AML-193 (cell line): Measurements from ENCODE around the gene FIGNL1.
A peak's percentile ranks its signal among the peaks of the same experiment; 100 is the strongest.

Experiments used
- DNase-seq, 2 experiments: peaks; one replicate each; lab custom pipeline; 2025; lab: John Stamatoyannopoulos, UW

FIGNL1 gene

DNA sequence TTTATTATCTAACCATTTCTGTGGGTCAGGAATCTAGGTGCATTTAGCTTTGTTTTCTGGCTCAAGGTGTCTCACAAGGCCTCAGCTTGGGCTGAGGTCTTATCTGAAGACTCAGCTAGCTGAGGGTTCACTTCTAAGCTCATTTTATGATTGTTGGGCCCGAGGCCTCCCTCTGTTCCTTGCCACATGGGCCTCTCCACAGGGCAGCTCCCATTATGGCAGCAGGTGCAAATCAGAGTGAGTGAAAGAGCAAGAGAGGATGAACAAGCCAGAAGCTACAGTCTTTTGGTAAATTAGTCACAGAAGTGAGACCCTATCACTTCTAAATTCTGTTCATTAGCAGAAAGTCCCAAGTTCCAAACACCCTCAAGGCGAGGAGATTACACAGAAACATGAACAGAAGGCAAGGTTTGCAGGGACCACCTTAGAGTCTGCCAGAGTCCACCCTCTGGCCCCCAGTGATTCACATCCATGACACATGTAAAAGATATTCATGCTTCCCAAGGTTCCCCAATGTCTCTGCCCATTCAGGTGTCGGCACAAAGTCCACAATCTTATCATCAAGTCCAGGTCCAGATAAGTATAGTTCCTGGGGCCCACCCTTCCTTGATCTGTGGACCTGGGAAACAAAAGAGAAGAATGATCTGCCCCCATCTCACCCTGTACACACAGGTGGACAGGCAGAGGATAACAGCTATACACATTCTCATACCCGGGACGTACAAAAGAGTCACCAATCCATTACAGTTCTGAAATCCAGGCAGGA, 23.7 kb downstream of the FIGNL1 start:
- DNase-seq = no peak

DNA sequence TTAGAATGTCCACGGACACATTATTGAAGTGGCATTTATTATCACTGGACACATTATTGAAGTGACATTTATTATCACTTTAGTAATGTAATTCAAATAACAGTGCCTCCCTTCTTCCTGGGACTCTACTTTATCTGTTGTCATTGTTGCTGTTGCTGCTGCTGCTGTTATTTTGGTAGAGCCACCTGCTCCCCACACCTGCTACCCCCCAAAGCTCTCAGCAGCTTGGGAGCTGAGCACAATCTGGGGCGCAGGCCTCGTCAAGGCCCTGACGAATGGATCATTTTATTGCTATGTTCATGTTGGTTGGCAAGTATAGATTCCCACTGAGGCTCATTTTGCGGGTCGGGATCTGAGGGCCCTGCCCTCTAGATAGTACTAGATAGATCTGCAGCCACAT, 24.8 kb downstream of the FIGNL1 start:
- no peak for DNase-seq

DNA sequence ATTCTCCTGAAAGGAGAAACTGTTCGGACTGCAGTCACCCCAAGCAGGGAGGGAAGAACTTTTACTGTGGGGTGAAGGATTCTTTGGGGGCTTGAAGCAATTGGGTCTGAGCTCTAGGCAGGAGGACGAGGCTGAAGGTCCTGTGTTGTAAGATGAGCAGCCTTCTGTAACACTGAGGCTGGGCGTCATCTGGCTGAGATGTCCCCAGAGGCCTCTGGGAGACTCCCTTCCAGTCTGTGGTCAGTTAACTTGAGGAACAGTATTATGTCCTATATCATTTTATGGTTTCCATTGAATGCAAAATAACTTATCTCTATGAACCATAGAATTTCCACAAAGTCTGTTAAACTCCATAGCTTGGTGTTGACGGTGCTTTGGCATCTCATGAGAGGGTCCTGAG, 26.3 kb downstream of the FIGNL1 start:
- no peak for DNase-seq

DNA sequence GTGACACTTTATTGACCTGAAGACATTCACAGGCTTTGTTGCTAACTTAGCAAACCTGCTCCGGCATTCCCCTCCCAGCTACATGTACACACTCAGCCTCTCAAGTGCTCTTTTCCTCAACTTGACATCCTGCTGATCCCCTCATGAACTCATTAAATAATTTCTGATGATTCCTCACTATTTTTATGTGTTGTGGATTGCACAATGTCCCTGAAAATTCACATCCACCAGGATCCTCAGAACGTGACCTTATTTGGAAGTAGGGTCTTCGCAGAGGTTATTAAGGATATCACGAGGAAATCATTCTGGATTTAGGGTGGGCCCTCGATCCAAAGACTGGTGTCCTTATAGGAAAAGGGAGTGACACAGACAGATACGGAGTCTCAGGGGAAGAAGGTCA, 27.3 kb downstream of the FIGNL1 start:
- DNase-seq = no peak

DNA sequence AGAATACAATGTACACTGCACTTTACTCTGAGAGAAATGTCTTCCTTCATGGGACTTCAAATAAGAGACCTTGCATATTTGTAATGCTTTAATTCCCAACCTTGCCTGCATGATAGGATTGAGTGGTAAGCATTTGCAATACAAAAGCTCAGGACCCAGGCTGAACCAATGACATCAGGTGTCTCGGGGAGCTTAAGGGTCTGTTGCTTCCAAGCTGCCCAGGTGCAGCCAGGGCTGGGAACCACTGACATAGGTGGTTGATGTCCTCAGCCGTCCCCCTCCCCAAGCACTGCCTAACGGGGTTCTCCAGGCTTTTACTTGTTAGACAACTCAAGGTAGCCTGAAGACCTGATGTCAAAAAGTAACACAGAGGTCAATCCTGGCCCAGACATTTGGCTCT, 29.1 kb downstream of the FIGNL1 start:
- no peak for DNase-seq

DNA sequence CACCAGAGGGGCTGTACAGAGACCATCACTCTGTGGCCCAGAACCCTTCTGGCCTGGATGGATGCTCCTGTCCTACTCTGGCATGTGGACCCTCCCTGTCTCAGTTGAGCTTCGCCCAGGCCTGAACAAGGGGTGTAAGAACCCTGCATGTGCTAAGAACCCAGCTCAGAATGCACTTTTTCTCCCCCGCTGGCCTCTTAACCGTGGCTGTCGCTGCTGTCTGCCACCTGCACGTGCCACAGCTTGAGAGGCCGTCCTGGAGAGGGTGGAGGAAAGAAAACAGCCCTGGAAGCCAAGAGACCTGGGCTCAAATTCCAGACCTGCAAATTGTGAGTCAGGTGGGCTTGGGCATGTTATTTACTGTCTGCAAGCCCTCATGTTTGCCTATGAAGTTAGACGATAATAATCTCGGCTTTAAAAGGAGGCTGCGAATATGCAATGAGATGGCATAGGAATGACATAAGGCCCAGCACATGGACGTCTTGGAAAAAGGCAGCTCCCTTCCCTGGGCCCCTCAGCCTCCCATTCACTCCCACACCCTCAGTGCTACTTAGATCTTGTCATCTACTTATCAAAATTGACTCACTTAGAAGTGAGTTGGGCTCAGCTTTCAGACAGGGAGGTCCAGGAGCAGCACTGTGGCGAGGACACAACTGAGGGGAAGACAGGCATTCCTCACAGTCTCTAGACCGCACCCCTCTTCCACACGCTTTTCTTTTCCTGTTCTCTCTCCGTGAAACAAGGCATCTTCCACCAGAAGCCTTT, 31.4 kb downstream of the FIGNL1 start:
- DNase-seq = no peak

DNA sequence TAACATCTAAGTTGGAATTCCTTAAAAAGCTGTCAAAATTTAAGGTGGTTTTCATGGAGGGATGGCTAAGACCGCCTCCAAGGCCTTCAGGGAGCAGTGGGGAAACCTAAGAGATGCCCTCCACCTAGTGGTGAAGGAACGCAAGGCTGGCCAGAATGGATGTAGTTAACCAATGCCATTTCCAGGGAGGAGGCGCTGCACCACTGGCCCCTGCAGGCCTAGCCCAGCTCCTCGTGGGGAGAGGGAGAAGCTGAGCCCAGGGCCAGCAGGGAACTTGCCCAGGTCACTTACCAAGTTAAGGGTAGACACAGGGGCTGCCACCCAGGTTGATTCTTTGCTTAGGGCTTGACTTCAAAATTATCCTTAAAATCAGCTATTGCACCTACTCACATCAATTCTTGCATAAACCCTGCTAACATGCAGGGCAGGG, 32.0 kb downstream of the FIGNL1 start:
- peak; percentile 78 for DNase-seq

DNA sequence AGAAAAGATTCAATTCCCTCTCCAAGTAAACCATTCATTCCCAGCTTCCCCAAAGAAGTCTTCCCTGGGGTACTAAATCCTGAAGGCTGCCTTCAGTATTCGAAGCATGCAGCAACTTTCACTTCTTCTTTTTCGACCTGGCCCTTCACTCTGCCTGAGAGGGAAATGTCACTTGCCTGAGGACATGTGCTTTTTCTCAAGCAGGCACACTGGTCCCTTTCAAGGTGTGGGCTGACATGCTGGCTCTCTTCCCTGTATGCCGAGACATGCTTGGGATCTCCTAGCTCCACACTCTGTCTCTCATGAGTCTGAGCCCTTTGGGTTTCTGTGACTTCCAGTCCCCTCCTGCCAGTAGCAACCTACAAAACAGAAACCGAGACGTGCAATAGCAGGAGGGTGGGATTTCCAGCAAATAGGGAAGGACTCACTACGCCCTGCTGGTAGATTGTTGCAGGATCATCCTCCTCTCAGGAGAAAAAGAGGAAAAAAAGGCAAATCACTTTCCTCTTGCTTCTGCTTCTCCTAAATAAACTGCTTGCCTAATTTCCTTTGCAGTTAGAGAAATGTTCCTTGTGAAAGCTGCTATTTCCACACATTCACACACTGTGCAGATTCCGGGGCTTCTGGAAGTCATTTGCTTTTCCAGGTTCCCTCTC, 33.5 kb downstream of the FIGNL1 start:
- peak; percentile 61 to 77 for DNase-seq

DNA sequence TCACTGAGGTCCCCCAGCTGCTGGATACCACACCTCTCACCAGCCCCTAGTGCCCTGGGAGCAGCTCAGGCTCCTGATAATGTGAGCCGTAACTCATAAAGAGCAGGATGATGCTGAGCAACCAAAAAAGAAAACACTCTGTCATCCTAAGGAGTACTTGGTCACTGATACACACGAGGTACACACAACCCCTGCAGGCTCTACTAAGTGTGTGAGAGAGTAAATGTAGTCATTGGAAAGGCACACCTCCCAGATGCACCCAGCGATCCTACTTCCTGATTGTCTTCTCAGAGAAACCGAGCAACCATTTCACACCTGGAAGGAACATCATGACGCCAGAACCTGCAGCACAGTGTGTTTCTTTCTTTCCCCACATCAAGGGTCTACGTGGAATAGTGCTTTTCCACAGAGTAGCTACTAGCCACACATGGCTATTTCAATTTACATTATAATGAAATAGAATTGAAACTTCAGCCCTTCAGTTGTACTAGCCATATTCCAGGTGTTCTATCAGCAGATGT, 34.2 kb downstream of the FIGNL1 start:
- DNase-seq = no peak

DNA sequence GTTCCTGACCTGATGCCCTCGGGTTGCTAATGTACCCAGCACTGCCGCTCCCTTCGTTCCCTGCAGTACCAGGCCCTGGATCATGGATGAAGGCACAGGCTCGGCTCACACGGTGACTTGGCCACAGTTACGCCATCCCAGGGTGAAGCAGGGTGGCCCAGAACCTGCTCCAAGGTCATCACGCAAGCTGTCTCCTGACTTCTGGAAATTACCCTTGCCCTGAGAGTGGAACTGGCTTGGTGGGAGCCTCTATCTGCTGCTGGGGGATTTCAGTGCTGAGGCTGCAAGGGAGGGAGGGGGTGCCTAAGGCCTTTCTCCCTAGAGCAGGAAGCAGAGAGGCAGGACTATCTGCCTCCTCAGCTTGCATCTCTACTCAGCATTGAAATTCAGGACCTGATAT, 36.6 kb downstream of the FIGNL1 start:
- no peak for DNase-seq

DNA sequence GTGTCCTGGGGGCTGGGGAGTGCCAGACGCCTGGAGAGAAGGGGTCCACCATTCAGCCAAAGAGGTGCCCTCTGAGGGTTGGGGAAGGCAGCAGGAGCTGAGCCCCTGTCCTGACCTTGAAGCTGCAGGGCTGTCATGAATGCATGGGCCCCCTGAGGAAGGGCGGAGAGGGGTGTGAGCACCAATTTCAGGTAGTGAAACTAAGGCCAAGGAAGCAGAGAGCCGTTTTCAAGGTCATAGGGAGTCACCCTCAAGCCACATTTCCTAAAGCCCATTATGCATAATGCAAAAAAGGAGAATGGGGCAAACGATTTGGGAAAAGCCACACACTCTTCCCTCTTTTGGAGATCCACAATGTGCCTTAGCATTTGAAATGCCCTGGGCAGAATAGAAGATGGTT, 37.2 kb downstream of the FIGNL1 start:
- DNase-seq = no peak

DNA sequence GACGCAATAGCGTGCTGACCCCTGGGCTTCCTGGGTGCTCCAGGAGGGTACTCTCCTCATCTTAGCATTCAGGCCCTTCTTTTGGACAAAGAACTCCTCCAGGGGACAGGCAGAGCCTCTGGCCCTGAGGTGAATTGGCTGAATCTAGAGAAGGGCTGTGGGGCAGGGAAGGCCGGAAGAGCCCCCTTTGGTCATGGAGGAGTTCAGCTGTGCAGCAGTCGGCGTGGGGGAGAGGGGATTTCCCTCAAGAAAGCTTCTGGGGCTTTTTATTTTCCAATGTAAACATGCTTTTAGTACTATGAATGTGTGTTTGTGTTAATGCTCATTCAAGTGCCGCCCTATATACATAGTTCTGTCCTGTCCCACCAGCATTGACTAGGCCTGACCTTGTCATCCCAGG, 38.8 kb downstream of the FIGNL1 start:
- DNase-seq = no peak

DNA sequence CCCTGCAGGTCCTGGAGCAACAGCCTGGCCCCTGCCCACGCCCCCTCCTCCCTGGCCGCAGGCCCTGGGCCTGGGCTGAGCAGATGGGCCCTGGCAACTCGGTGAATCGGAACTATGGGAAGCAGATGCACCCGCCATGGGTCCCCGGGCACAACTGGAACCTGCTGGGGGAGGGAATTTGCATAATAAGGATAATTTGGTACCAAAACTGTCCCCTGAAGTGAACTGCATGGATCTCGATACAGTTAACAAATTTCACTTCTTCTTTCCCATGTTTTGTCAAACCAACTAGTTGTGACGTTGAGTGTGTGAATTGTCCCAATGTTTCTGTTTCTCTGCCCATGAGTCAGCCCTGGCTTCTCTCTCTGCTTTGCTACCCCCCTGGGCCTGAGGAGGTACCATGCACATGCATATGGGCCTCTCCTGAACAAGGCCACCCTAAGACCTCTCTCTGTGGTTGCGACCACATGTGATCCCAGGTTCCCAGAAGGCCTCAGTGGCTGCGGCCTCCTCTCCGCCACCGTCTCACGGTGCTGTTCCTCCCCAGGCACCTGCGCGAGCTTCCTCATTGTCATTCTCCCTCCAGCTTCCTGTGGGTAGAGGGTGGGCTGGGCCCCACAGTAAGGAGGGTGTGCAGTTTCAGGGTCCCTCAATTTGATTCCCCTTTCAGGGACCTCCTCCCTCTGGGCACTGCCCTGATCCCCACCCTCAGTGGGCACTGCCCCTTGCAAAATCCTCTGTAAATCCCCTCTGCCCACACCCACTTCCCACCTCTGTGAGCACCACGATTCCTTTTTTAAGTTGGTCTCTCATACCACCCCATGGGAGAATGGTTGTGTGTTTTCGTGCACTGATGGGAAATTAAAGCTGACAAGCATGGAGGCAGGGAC, 40.0 kb downstream of the FIGNL1 start:
- no peak for DNase-seq

DNA sequence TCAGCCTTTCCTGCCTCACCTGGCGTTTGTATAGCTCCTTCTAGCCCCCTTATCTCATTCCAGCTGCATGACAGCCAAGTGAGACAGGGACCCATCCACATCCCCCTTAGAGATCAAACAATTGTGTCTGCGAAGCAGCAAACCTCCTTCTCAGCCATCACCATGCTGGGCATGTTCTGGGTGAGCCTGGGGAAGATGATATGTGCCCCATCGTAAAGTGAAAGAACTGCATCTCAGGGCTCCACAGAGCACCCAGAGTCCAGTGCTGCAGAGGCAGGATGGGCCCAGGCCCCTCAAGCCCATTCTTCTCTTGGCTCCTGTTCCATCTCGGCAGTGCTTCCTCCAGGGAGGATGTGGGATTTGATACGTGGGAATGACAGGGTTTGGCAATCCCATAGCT, 43.2 kb downstream of the FIGNL1 start:
- no peak for DNase-seq

DNA sequence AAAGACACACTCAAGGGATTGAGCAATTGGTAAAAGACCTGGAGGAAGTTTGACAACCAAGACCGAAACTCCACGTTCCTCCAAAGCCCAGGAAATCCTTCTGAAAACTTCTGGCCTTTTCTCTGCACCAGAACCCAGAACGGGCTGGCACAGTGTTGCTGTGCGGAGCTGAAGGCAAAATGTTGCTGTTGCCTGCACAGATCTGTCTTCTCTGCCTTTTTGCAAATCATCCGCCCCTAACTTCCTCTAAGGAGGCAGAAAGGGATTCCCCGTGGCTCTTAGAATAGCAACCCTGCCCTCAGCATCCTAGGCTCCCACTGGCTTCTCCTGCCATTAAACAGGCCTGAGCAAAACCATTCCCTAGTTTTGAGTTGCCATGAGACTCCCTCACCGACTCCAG, 44.9 kb downstream of the FIGNL1 start:
- no peak for DNase-seq

DNA sequence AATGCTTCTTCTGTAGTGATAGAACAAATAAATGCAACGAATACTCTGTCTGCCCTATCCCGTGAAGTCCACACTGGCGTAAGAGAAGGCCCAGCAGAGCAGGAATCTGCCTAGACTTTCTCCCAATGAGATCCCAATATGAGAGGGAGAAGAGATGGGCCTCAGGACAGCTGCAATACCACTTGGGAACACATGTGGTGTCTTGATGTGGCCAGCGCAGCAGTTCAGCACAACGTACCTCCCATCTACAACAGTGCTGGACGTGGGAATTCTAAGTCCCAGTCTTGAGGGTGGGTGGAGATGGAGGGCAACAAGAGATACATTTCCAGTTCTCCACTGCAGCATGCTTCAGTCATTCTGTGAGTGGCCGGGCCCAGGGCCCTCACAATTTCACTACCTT, 45.8 kb downstream of the FIGNL1 start:
- DNase-seq = no peak

DNA sequence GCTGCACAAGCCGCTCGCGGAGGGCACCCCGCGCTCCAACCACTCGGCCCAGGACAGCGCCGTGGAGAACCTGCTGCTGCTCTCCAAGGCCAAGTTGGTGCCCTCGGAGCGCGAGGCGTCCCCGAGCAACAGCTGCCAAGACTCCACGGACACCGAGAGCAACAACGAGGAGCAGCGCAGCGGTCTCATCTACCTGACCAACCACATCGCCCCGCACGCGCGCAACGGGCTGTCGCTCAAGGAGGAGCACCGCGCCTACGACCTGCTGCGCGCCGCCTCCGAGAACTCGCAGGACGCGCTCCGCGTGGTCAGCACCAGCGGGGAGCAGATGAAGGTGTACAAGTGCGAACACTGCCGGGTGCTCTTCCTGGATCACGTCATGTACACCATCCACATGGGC, 50.0 kb downstream of the FIGNL1 start:
- DNase-seq = no peak

DNA sequence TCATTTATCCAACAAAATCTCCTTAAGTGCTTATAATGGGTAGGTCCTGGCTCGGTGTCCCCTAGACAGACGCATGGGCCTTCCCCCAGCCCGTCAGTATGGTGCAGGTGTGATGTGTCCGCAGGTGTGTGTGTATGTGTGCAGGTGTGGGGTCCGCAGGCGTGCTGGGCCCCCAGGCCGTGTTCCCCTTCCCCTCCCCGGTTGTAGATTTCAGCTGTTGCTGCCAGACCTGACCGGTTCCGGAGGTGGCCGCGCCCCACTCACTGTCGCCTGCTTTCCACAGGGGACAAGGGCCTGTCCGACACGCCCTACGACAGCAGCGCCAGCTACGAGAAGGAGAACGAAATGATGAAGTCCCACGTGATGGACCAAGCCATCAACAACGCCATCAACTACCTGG, 50.5 kb downstream of the FIGNL1 start:
- DNase-seq = no peak

DNA sequence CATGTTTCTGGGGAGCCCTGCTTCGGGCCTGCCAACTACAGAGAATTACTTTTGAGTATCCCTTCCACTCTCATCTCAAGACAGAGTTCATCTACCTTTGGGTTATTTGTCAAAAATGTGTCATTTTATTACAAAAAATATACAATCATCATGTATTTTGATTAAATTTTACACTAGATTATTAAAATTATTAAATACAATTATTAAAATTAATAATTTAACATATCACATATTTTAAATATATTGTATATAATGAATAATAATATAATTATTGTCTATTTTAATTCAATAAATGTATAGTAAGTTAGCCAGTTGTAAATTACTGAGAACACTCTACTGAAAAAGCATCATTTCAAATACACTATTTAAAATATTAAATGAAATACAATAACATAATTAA, 50.9 kb downstream of the FIGNL1 start:
- no peak for DNase-seq

DNA sequence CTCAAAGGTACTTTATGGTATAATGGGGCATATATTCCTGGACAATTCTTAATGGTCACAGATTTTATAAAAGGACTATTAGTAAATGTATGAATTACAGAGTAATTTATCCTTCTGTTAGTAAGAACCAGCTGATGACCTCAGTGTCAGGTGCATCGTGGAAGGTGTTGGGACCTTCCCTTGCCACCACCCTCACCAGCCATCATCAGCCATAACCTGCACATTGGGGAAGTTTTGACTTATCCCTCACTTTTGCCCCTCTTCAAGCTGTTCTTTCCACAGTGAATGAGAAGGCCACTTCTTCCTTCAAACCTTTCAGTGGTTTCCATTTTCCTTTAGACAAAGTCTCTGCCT, 52.2 kb downstream of the FIGNL1 start:
- DNase-seq = no peak

DNA sequence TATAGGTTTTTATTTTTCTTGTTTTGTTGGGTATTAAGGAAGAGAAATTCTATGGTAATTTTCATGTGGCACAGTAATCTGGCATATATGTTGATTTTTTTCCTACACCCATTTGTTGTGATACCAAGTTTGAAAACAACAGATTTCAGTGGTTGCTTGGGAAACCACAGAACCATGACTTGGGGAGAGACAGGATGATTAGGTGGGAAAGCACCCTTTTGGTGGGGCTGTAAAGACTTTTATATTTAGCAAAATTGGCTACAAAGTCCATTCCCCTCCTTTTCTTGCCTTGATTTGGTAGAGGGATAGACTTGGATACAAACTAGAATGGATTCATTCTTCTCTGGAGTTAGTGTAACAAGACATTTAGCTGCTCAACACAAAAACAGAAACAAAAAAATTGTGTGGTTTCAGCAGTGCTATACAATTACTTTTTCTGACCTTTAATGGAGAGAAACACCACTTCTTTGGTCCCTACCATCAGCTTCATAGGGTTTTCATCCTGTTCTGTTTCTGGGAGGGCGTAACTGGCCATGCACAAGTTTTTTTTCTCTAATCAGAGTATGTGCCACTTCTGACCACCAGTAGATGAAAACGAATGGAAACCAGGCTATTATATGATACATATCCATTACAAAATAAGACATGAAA, 52.7 kb downstream of the FIGNL1 start:
- no peak for DNase-seq
